Stomach (tissue), 4 donors: ENCODE data around the gene NINL.

ENCODE experiments used
- EP300 ChIP-seq: sonication (generic); formaldehyde crosslinking; IDR thresholded peaks from one replicate; pipeline ENCODE4 v1.6.1; 2017; ENCODE audit warnings: antibody characterized with exemption
- POLR2A ChIP-seq, 4 donors: fragments of 450-650 bp; IDR thresholded peaks; one replicate each; pipeline ENCODE4 v1.6.1; 2016; ENCODE audit warnings: antibody characterized with exemption in 4 of 4, control low read depth in 2 of 4, mild to moderate bottlenecking in 1 of 4, moderate library complexity in 1 of 4
- POLR2AphosphoS5 ChIP-seq, 3 donors: sonication (generic); formaldehyde crosslinking; IDR thresholded peaks; one replicate each; pipeline ENCODE4 v1.6.1; 2016; ENCODE audit warnings: antibody characterized with exemption in 3 of 3
- TF ChIP-seq, protein P1 (sequence below), 7 experiments: fragments of 450-650 bp in 4 of 7; fragments of 200-600 bp in 3 of 7; sonication (generic) in 3 of 7; IDR thresholded peaks; one replicate each; pipeline ENCODE4 v1.5.1; 2016 to 2019; ENCODE audit warnings: antibody characterized with exemption in 7 of 7, control low read depth in 2 of 7, mild to moderate bottlenecking in 1 of 7

DNA sequence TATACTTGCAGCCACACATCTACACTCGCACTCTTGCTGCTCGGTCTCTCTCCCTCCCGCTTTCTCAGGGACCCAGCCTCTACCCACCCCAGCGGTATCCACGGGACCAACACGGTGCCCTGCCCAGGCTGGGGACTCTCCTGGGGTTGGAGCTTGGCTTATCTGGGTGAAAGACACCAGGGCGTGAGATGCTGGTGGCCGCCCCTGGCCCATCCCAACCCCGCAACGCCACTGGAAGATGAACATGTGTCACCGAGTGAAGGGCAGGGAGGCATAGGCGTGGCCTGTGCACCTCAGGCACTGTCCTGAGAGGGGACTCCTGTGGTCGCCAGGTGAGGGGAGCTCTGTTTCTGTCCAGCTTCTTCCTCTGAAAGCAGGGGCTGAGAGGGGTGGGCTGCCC is 47.4 kb downstream of the NINL start:
- TF ChIP-seq, protein P1, sequence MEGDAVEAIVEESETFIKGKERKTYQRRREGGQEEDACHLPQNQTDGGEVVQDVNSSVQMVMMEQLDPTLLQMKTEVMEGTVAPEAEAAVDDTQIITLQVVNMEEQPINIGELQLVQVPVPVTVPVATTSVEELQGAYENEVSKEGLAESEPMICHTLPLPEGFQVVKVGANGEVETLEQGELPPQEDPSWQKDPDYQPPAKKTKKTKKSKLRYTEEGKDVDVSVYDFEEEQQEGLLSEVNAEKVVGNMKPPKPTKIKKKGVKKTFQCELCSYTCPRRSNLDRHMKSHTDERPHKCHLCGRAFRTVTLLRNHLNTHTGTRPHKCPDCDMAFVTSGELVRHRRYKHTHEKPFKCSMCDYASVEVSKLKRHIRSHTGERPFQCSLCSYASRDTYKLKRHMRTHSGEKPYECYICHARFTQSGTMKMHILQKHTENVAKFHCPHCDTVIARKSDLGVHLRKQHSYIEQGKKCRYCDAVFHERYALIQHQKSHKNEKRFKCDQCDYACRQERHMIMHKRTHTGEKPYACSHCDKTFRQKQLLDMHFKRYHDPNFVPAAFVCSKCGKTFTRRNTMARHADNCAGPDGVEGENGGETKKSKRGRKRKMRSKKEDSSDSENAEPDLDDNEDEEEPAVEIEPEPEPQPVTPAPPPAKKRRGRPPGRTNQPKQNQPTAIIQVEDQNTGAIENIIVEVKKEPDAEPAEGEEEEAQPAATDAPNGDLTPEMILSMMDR (IDR thresholded peaks at IDR 0.05): no peak
- TF ChIP-seq EP300 (no peak), POLR2AphosphoS5 (IDR thresholded peaks at IDR 0.05) (no peak), POLR2A (IDR thresholded peaks at IDR 0.05) (no peak)
